T-helper 22 cell (primary cell): ENCODE data around the gene NPAS1.
"Not testable (repeated sequence)": the region's sequence is repeated elsewhere in the genome, so short reads cannot be mapped to it uniquely, and the experiment has no call there.

ENCODE experiments used
- DNase-seq: peaks from one replicate; pipeline ENCODE4 v3.0.0-alpha.2; 2020; ENCODE audit warnings: low read depth

The NPAS1 gene

GRCh38 chr19:46992699-46993535 is 26.7 kb upstream of the NPAS1 start:
- DNase-seq = no peak

GRCh38 chr19:46993622-46994021 is 26.0 kb upstream of the NPAS1 start:
- DNase-seq = no peak

- no peak for DNase-seq
Measured at GRCh38 chr19:46994141-46994686, 25.4 kb upstream of the NPAS1 start.

- no peak for DNase-seq
Measured at GRCh38 chr19:46995492-46995891, 24.1 kb upstream of the NPAS1 start.

- DNase-seq = no peak
Measured at GRCh38 chr19:46998445-46999125, 21.1 kb upstream of the NPAS1 start.

GRCh38 chr19:46999377-46999776 is 20.3 kb upstream of the NPAS1 start:
- DNase-seq = no peak

- DNase-seq = no peak
Measured at GRCh38 chr19:46999878-47000277, 19.8 kb upstream of the NPAS1 start.

GRCh38 chr19:47000373-47000772 is 19.3 kb upstream of the NPAS1 start:
- no peak for DNase-seq

- no peak for DNase-seq
Measured at GRCh38 chr19:47001584-47001983, 18.1 kb upstream of the NPAS1 start.

- no peak for DNase-seq
Measured at GRCh38 chr19:47002106-47002766, 17.4 kb upstream of the NPAS1 start.

GRCh38 chr19:47002853-47003610 is 16.6 kb upstream of the NPAS1 start:
- DNase-seq = no peak

GRCh38 chr19:47003611-47004465 is 15.8 kb upstream of the NPAS1 start:
- DNase-seq = no peak

GRCh38 chr19:47005164-47005641 is 14.4 kb upstream of the NPAS1 start:
- DNase-seq = no peak

- no peak for DNase-seq
Measured at GRCh38 chr19:47005873-47006272, 13.8 kb upstream of the NPAS1 start.

GRCh38 chr19:47006496-47006895 is 13.1 kb upstream of the NPAS1 start:
- DNase-seq = no peak

- DNase-seq = not testable (repeated sequence)
Measured at GRCh38 chr19:47010549-47010948, 9.1 kb upstream of the NPAS1 start.

GRCh38 chr19:47012617-47013016 is 7.0 kb upstream of the NPAS1 start:
- no peak for DNase-seq

- DNase-seq = no peak
Measured at GRCh38 chr19:47013041-47013517, 6.6 kb upstream of the NPAS1 start.

- no peak for DNase-seq
Measured at GRCh38 chr19:47018923-47019322, 714 bp upstream of the NPAS1 start.

GRCh38 chr19:47020132-47020805 is 632 bp downstream of the NPAS1 start:
- no peak for DNase-seq
